ENCODE data around the gene AGRN.
"Not testable (repeated sequence)": the region's sequence is repeated elsewhere in the genome, so short reads cannot be mapped to it uniquely, and the experiment has no call there.

Gene AGRN

DNA sequence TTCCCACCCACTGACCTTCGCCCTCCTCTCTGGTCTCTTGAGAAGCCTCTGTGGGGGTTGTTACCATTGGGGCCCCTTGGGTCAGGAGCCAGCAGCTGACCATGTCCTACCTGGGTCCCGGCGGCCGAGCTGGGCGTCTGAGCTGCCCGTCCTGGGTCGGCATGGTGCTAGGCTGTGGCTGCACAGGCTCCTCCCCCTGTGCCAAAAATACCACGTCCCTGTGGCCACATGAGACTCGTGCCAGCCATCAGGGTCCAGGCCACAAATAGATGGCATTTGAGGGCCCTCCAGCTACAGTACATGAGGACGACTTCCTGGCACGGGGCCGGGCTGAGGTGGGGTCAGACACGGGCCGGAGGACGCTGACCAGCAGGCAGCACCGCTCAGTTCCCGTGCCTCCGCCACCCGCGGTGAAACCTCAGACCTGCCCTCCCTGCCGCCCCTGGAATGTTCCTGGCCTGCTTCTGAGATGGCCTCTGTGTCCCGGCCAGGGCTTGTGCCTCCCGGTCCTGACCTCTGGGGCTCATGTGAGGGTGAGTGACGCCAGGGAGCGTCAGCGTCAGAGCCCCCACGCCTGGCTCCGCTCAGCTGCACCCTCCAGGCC, 37.9 kb upstream of the AGRN start, which contains the start of gene PERM1:
Gene PERM1 (minus strand): TSS at position 139 of the 604 bp plus-strand sequence. CDS start 1,064 bp downstream, outside the sequence.
- no peak for DNase-seq

GRCh38 chr1:982765-983436, 37.0 kb upstream of the AGRN start:
- DNase-seq = no peak

DNA sequence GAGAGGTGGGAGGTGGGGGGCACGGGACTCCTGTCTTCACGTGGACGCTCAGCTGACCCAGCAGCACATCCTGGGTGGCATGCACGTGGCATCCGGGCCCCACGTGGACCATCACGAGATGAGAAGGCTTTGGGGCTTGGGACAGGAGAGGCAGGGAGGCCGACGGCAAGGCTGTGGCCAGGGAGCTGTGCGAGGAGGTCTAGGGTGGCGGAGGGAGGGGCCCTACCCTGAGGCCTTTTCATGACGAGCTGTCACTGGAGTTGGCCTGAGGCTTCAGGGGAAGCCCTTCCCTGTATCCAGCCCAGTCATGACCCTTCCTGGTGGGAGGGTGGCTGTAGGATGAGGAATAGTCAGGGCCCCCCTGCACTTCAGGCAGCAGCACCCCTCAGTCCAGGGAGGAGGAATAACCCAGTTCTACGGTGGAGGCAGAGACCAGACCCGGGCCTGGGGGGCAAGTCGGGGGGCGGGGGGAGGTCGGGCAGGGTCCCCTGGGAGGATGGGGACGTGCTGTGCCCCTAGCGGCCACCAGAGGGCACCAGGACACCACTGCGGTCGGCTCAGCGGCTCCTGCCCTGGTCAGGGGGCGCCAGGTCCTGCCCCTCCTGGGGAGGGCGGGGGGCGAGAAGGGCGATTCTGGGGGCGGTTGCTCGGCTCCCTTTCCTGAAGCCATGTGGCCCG, 36.0 kb upstream of the AGRN start:
- DNase-seq = peak; percentile 69

- no peak for DNase-seq
Observed at GRCh38 chr1:984476-984814, 35.5 kb upstream of the AGRN start.

GRCh38 chr1:985126-985525, 34.8 kb upstream of the AGRN start:
- no peak for DNase-seq

DNA sequence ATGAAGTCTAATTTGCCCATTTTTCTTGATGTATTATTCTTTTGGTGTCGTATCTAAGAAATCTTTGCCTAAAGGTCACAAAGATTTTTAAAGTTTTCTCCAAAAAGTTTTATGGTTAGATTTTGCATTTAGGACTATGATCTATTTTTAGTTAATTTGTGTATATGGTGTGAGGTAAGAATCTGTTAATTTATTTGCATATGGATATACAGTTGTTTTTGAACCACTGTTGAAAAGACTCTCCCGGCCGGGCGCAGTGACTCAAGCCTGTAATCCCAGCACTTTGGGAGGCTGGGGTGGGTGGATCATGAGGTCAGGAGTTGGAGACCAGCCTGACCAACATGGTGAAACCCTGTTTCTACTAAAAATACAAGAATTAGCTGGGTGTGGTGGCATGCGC, 31.9 kb upstream of the AGRN start:
- not testable (repeated sequence) for DNase-seq

DNA sequence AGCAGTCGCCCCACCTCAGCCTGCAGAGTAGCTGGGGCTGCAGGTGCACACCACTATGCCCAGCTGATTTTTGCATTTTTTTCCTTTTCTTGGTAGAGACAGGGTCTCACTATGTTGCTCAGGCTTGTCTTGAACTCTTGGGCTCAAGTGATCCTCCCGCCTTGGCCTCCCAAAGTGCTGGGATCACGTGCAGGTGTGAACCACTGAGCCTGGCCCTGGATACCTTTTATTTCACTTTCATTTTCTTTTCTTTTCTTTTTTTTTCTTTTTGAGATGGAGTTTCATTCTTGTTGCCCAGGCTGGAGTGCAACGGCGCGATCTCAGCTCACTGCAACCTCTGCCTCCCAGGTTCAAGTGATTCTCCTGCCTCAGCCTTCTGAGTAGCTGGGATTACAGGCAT, 28.6 kb upstream of the AGRN start:
- DNase-seq = not testable (repeated sequence)

DNA sequence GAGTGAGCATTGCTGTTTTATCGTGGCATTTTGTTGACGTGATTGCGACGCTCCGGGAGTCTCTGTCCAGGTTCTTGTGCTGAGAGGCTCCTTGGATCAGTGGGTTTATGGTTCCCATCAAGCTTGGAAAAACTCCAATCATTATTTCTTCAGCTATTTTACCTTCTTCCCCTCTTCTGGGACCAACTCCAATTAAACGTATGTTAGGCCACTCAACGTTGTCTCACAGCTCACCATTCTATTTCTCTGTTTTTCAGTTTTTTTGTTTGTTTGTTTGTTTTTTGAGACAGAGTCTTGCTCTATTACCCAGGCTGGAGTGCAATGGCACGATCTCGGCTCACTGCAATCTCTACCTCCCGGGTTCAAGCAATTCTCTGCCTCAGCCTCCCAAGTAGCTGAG, 28.0 kb upstream of the AGRN start:
- DNase-seq = no peak

GRCh38 chr1:992362-992761, 27.6 kb upstream of the AGRN start:
- no peak for DNase-seq

- DNase-seq = no peak
Observed at GRCh38 chr1:993379-993995, 26.4 kb upstream of the AGRN start.

DNA sequence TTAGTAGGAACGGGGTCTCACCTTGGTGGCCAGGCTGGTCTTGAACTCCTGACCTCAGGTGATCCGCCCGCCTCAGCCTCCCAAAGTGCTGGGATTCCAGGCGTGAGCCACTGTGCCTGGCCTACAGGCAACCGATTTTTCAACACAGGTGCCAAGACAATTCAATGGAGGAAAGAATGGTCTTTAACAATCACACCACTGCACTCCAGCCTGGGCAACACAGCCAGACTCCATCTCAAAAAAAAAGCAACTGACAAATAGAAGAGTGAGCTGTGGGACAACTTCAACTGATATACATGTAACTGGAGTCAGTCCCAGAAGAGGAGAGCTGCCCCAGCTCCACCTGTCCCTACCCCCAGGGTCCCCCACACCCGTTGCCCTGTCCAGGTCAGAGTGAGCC, 25.4 kb upstream of the AGRN start:
- DNase-seq = not testable (repeated sequence)

- no peak for DNase-seq
Observed at GRCh38 chr1:995665-996633, 24.0 kb upstream of the AGRN start.

DNA sequence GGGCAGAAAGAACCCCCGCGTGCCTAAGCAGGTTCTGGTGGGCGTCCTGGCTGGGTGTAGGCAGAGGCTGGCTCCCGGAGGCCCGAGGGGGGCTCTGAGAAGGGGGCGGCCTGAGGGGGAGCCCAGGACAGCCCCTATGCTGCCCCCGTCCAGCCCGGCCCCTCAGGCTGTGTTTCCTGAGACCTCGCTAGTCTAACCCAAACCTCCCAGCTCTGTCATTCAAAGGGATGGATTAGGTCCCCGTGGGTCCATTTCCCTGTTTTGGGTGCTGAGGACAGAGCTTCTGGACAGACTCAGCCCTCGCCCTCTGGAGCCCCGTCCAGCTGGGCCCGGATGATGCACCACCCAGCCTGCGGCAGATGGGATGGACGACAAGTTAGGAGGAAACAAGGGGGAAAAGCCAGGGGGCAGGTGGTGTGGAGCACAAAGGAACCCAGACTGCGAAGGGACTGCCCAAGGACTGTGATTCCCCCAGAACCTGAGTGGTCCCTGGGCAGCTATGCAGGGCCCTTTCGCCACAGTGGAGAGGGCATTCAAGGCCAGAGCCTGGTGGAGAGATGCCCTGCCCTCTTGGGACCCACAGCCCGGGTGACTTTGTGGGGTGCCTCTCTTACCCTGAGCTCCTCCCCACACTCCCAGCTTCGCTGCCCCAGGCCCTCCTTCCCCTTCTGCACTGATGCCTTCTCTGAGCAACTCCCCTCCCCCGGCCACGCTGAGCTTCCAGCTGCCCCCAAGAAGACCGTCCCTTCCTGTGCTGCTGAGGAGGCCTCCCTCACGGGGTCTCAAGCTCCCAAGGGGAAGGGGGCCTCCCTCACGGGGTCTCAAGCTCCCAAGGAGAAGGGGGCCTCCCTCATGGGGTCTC, 22.8 kb upstream of the AGRN start:
- no peak for DNase-seq

- no peak for DNase-seq
Observed at GRCh38 chr1:997713-997992, 22.3 kb upstream of the AGRN start.

- no peak for DNase-seq
Observed at GRCh38 chr1:997993-998744, 21.8 kb upstream of the AGRN start.

GRCh38 chr1:998745-998994, 21.2 kb upstream of the AGRN start:
- DNase-seq = no peak

GRCh38 chr1:998995-999724, 20.8 kb upstream of the AGRN start:
- no peak for DNase-seq

DNA sequence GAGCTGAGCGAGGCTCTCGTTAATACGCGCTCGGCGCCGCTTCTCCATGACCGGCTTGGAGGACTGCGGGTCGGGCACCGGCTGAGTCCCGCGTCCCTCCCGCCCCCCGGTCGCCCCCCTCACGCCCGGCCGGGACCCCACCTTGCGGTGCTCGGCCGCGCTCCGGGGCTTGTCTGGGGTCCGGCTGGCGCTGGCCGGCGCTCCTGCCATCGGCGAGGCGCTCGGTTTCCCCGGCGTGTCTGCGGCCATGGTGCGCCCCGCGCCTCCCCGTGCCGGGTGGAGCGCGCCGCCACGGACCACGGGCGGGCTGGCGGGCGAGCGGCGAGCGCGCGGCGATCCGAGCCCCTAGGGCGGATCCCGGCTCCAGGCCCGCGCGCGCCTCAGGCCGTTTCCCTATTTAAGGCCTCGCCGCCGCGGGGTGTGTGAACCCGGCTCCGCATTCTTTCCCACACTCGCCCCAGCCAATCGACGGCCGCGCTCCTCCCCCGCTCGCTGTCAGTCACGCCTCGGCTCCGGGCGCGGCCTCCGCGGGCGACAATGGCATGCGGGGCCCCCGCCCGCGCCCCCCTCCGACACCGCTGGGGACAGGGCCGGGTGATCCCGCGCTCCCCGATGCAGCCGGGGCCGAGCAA, 20.1 kb upstream of the AGRN start, which contains the start of gene HES4:
Gene HES4 (minus strand): TSS at position 373 of the 632 bp plus-strand sequence. CDS start 124 bp downstream, at position 249.
- peak; percentile 78 for DNase-seq

- peak; percentile 73 for DNase-seq
Observed at GRCh38 chr1:1000357-1001056, 19.4 kb upstream of the AGRN start.
